H1 (cell line): Measurements from ENCODE around the gene C5orf15. TPM values are rescaled to one million over a fixed set of nuclear protein-coding genes. Genes with fewer than 3 reads are reported as not detected.

Experiments used
- CTCF ChIA-PET: fragments of 300-600 bp; sonication (Branson Sonifier 250); formaldehyde crosslinking; loops from one replicate; lab custom pipeline; 2021; ENCODE audit not compliant: partially characterized antibody; lab: Charles Lee
- POLR2A ChIA-PET: fragments of 300-600 bp; sonication (Branson Sonifier 250); formaldehyde crosslinking; loops from one replicate; lab custom pipeline; 2021; ENCODE audit warnings: inconsistent platforms; ENCODE audit not compliant: partially characterized antibody; lab: Charles Lee
- DNase-seq, 2 experiments: peaks; one replicate each; pipeline versions ENCODE4 v3.0.0 to v3.0.0-alpha.2; 2010 to 2022; ENCODE audit warnings: low spot score in 2 of 2, low read depth in 1 of 2, mixed read lengths in 1 of 2
- FAIRE-seq: peaks from 2 replicates; lab custom pipeline; 2011; peaks lifted over from hg19 to GRCh38; lab: Jason Lieb, UNC
- H2AFZ ChIP-seq: 2 replicates; pipeline ENCODE4 v1.8.1; 2012; ENCODE audit warnings: low read length, inconsistent platforms
- H2AK5ac ChIP-seq: 2 replicates; pipeline ENCODE4 v1.6.1; 2013; ENCODE audit warnings: low read depth, low read length
- H2BK120ac ChIP-seq: replicated peaks from 2 replicates; pipeline ENCODE3; 2013; ENCODE audit warnings: low read depth, low read length, inconsistent platforms
- H2BK12ac ChIP-seq: 2 replicates; pipeline ENCODE4 v1.6.1; 2013; ENCODE audit warnings: low read depth, low read length
- H2BK15ac ChIP-seq: 2 replicates; pipeline ENCODE4 v1.6.1; 2013; ENCODE audit warnings: low read length
- H2BK20ac ChIP-seq: 2 replicates; pipeline ENCODE4 v1.6.1; 2013; ENCODE audit warnings: low read length
- H2BK5ac ChIP-seq: 2 replicates; pipeline ENCODE4 v1.6.1; 2013; ENCODE audit warnings: low read depth, low read length
- H3K14ac ChIP-seq: 2 replicates; pipeline ENCODE4 v1.6.1; 2013; ENCODE audit warnings: inconsistent platforms; ENCODE audit not compliant: insufficient read length
- H3K18ac ChIP-seq: 2 replicates; pipeline ENCODE4 v1.6.1; 2013; ENCODE audit warnings: low read length; ENCODE audit errors: extremely low read depth
- H3K23ac ChIP-seq: 2 replicates; pipeline ENCODE4 v1.6.1; 2013; ENCODE audit warnings: inconsistent platforms; ENCODE audit not compliant: insufficient read length
- H3K23me2 ChIP-seq: 2 replicates; pipeline ENCODE4 v1.6.1; 2013; ENCODE audit warnings: low read depth, low read length
- H3K27ac ChIP-seq: 2 replicates; pipeline ENCODE4 v1.6.1; 2011; ENCODE audit warnings: low read depth, low read length, inconsistent platforms
- H3K27me3 ChIP-seq, 4 experiments: replicated peaks in 1 of 4; 1 replicate in 1 of 4; 2 replicates in 3 of 4; pipeline versions ENCODE4 v1.6.1 to v1.8.1; 2011 to 2013; ENCODE audit warnings: low read length in 3 of 4, mild to moderate bottlenecking in 3 of 4, inconsistent platforms in 2 of 4, mixed read lengths in 2 of 4, moderate library complexity in 1 of 4; ENCODE audit not compliant: control insufficient read depth in 3 of 4, insufficient read depth in 3 of 4; ENCODE audit errors: extremely low read depth in 1 of 4
- H3K36me3 ChIP-seq, 4 experiments: 2 replicates each; pipeline versions ENCODE4 v1.6.1 to v1.8.1; 2011 to 2013; ENCODE audit warnings: mild to moderate bottlenecking in 4 of 4, low read length in 3 of 4, moderate library complexity in 2 of 4, control low read depth in 1 of 4, inconsistent platforms in 1 of 4; ENCODE audit not compliant: insufficient read depth in 4 of 4, control insufficient read depth in 2 of 4
- H3K4ac ChIP-seq: replicated peaks from 2 replicates; pipeline ENCODE3; 2013; ENCODE audit warnings: low read length, low read depth, mixed read lengths, inconsistent platforms; ENCODE audit not compliant: insufficient read length
- H3K4me1 ChIP-seq, 4 experiments: replicated peaks in 1 of 4; 1 replicate in 1 of 4; 2 replicates in 3 of 4; pipeline versions ENCODE4 v1.6.1 to v1.8.1; 2011 to 2013; ENCODE audit warnings: low read length in 3 of 4, inconsistent platforms in 2 of 4, mixed read lengths in 1 of 4; ENCODE audit not compliant: insufficient read depth in 4 of 4, control insufficient read depth in 3 of 4
- H3K4me2 ChIP-seq, 2 experiments: 2 replicates each; pipeline versions ENCODE4 v1.6.1 to v1.8.1; 2011 to 2013; ENCODE audit warnings: low read depth in 2 of 2, low read length in 2 of 2, control low read depth in 1 of 2, inconsistent platforms in 1 of 2, mild to moderate bottlenecking in 1 of 2; ENCODE audit not compliant: insufficient read depth in 1 of 2
- H3K4me3 ChIP-seq, 4 experiments: fragments of 200-600, 300-600 bp in 1 of 4; sonication (generic), shearing (Covaris generic), sonication (Bioruptor Twin) in 1 of 4; 2 replicates each; pipeline versions ENCODE4 v1.5.1 to v1.8.1; 2011 to 2016; ENCODE audit warnings: low read length in 4 of 4, low read depth in 3 of 4, control low read depth in 2 of 4, inconsistent platforms in 2 of 4, mild to moderate bottlenecking in 2 of 4, mixed read lengths in 1 of 4, moderate library complexity in 1 of 4; ENCODE audit not compliant: insufficient read depth in 2 of 4; ENCODE audit errors: extremely low read depth in 1 of 4
- H3K56ac ChIP-seq: replicated peaks from 2 replicates; pipeline ENCODE3; 2013; ENCODE audit warnings: low read depth, mild to moderate bottlenecking, mixed read lengths, low read length, inconsistent platforms; ENCODE audit not compliant: insufficient read length
- H3K79me1 ChIP-seq: 2 replicates; pipeline ENCODE4 v1.6.1; 2013; ENCODE audit warnings: low read depth, low read length, control low read depth
- H3K79me2 ChIP-seq, 2 experiments: 2 replicates each; pipeline versions ENCODE4 v1.6.1 to v1.8.1; 2012 to 2013; ENCODE audit warnings: low read length in 2 of 2, mild to moderate bottlenecking in 2 of 2, inconsistent platforms in 1 of 2; ENCODE audit not compliant: insufficient read depth in 2 of 2, control insufficient read depth in 1 of 2
- H3K9ac ChIP-seq, 4 experiments: replicated peaks in 1 of 4; 1 replicate in 1 of 4; 2 replicates in 3 of 4; pipeline versions ENCODE4 v1.6.1 to v1.8.1; 2011 to 2013; ENCODE audit warnings: low read depth in 3 of 4, low read length in 3 of 4, control low read depth in 2 of 4, mild to moderate bottlenecking in 2 of 4, moderate library complexity in 2 of 4, inconsistent platforms in 1 of 4; ENCODE audit errors: extremely low read depth in 1 of 4
- H3K9me3 ChIP-seq, 2 experiments: 2 replicates each; pipeline versions ENCODE4 v1.6.1 to v1.8.1; 2012 to 2013; ENCODE audit warnings: mild to moderate bottlenecking in 2 of 2, moderate library complexity in 2 of 2, control low read depth in 1 of 2, inconsistent platforms in 1 of 2, low read depth in 1 of 2, low read length in 1 of 2, mixed read lengths in 1 of 2; ENCODE audit not compliant: insufficient read depth in 2 of 2
- H4K20me1 ChIP-seq, 2 experiments: replicated peaks in 1 of 2; 2 replicates each; pipeline versions ENCODE3 to v1.8.1; 2011 to 2013; ENCODE audit warnings: inconsistent platforms in 2 of 2, low read length in 2 of 2, mild to moderate bottlenecking in 1 of 2; ENCODE audit not compliant: insufficient read depth in 2 of 2, control insufficient read depth in 1 of 2
- H4K5ac ChIP-seq: 2 replicates; pipeline ENCODE4 v1.6.1; 2013; ENCODE audit warnings: low read length, low read depth, mixed read lengths, inconsistent platforms; ENCODE audit not compliant: insufficient read length
- H4K8ac ChIP-seq: 2 replicates; pipeline ENCODE4 v1.8.0; 2013; ENCODE audit warnings: mild to moderate bottlenecking, moderate library complexity, low read length, inconsistent platforms; ENCODE audit not compliant: insufficient read depth; ENCODE audit errors: extremely low read depth
- H4K91ac ChIP-seq: replicated peaks from 2 replicates; pipeline ENCODE3; 2013; ENCODE audit warnings: low read length, mixed read lengths, inconsistent platforms; ENCODE audit not compliant: insufficient read length
- ATF3 ChIP-seq: IDR thresholded peaks from 2 replicates; pipeline ENCODE4 v1.6.1; 2011; ENCODE audit warnings: low read depth, mild to moderate bottlenecking, low read length; ENCODE audit not compliant: insufficient read depth
- BACH1 ChIP-seq: IDR thresholded peaks from 2 replicates; pipeline ENCODE4 v1.6.1; 2012; ENCODE audit warnings: low read length, improper control_type of control experiment
- FOSL1 ChIP-seq: IDR thresholded peaks from 2 replicates; pipeline ENCODE4 v1.6.1; 2011; ENCODE audit warnings: mild to moderate bottlenecking, low read depth, low read length, moderate library complexity; ENCODE audit not compliant: insufficient read depth
- GTF2F1 ChIP-seq: IDR thresholded peaks from 2 replicates; pipeline ENCODE4 v1.6.1; 2012; ENCODE audit warnings: low read depth, low read length, improper control_type of control experiment, borderline replicate concordance
- KDM4A ChIP-seq: IDR thresholded peaks from one replicate; pipeline ENCODE4 v1.7.1; 2012; ENCODE audit warnings: low read depth, mild to moderate bottlenecking, moderate library complexity, low read length, inconsistent platforms; ENCODE audit not compliant: severe bottlenecking
- PHF8 ChIP-seq: fragments of 200-600 bp; sonication (generic); conservative IDR thresholded peaks from 2 replicates; pipeline ENCODE4 v1.7.1; 2012; ENCODE audit warnings: low read depth, mild to moderate bottlenecking, inconsistent platforms, low read length, moderate library complexity
- SIRT6 ChIP-seq: IDR thresholded peaks from one replicate; pipeline ENCODE4 v1.7.1; 2012; ENCODE audit warnings: low read length, inconsistent platforms
- SP4 ChIP-seq: IDR thresholded peaks from 2 replicates; pipeline ENCODE4 v1.6.1; 2012; ENCODE audit warnings: low read length, inconsistent platforms
- TBP ChIP-seq: IDR thresholded peaks from 2 replicates; pipeline ENCODE4 v1.6.1; 2011; ENCODE audit warnings: low read depth, low read length, improper control_type of control experiment
- YY1 ChIP-seq: IDR thresholded peaks from 2 replicates; pipeline ENCODE4 v1.6.1; 2011; ENCODE audit warnings: low read depth, mild to moderate bottlenecking, low read length
- ZNF274 ChIP-seq: IDR thresholded peaks from 2 replicates; pipeline ENCODE4 v1.7.0; 2012; ENCODE audit warnings: low read length, borderline replicate concordance; ENCODE audit errors: extremely low read depth
- WGBS, 2 experiments: shearing (Covaris generic) in 1 of 2; methylation state at CpG; one replicate each; pipeline versions ENCODE4 v1.1.6 to v1.1.7; 2013 to 2015; ENCODE audit warnings: low lambda C conversion rate in 2 of 2, mixed read lengths in 2 of 2, inconsistent platforms in 1 of 2, low coverage in 1 of 2, missing lambda C conversion rate in 1 of 2; ENCODE audit not compliant: insufficient replicate concordance in 2 of 2, insufficient coverage in 1 of 2, insufficient read length in 1 of 2; ENCODE audit errors: extremely low coverage in 1 of 2, missing lambda C conversion rate in 1 of 2; 5-methylcytosine and 5-hydroxymethylcytosine counted together
- polyA plus RNA-seq, 7 experiments: library from polyadenylated mRNA; depleted of rRNA in 3 of 7; stranded (reverse) in 5 of 7; unstranded in 2 of 7; fragments of >200 nt in 5 of 7; fragments of 200-250 nt in 2 of 7; gene quantifications; 1 replicate in 5 of 7; 2 replicates in 1 of 7; 4 replicates in 1 of 7; pipeline versions ENCODE4 v1.2.1 to v1.2.3, GENCODE V29; 2011 to 2013; ENCODE audit warnings: missing spikeins in 2 of 7, mixed read lengths in 2 of 7
- total RNA-seq: library from RNA; stranded (reverse); fragmentation: NEBNext Ultra II Directional; extraction: Animal tissue kit (Norgen Biotek cat#: 25700); gene quantifications from 2 replicates; pipeline ENCODE4 v1.2.1, GENCODE V29; 2021

C5orf15 gene
- total and polyA plus RNA-seq, 2 of the 8 experiments (the other 6 are each of a cell fraction or from before 2014, with no cell fraction given), result 31.7 to 39.3 TPM

GRCh38 chr5:133985540-133986180, 17.2 kb upstream of the C5orf15 start:
- no peak overlapping the region for H4K91ac ChIP-seq
- no peak overlapping the region for H3K56ac ChIP-seq
- no peak overlapping the region for H3K9ac ChIP-seq
- H4K5ac ChIP-seq, result no peak overlapping the region
- no peak overlapping the region for H3K4ac ChIP-seq
- DNase-seq, result no peak
- H3K14ac ChIP-seq, result no peak overlapping the region
- WGBS, 2 experiments, result 88% methylated on average over 3 of the region's 3 CpGs; no CpG with 5 or more reads in 1 of the 2 experiments
- H2BK20ac ChIP-seq, result no peak overlapping the region
- no peak overlapping the region for H2BK5ac ChIP-seq
- H3K27me3 ChIP-seq, result no peaks in the 10 kb centered on the region
- H2BK120ac ChIP-seq, result no peak overlapping the region
- no peak overlapping the region for H4K8ac ChIP-seq
- H2AK5ac ChIP-seq, result no peak overlapping the region
- H3K4me1 ChIP-seq, result no peaks in the 10 kb centered on the region
- no peak overlapping the region for H3K27ac ChIP-seq
- H3K79me2 ChIP-seq, result peaks cover 4 to 19% of the 10 kb centered on the region in 2 experiments; a peak in 2 of 4 replicates
- no peak overlapping the region for H3K4me2 ChIP-seq
- H3K79me1 ChIP-seq, result peaks cover 9% of the 10 kb centered on the region
- ChIA-PET CTCF (interaction anchor here (1.2 to 15.5 kb wide), 3 partner anchors 11 to 31 kb away, joined by 3 to 160 read pairs (median 3); no protein-coding TSS in a partner anchor), POLR2A (no interaction called here)
- no peak overlapping the region for H2AFZ ChIP-seq
- H2BK15ac ChIP-seq, result no peak overlapping the region
- TF ChIP-seq SP4, result no peak
- no peak for TF ChIP-seq GTF2F1
- no peak for TF ChIP-seq ATF3
- TF ChIP-seq PHF8, result no peak
- TF ChIP-seq FOSL1, result no peak
- no peak for TF ChIP-seq BACH1
- TF ChIP-seq YY1, result no peak
- TF ChIP-seq KDM4A, result no peak
- TF ChIP-seq ZNF274, result no peak
- no peak for TF ChIP-seq TBP
- no peak for TF ChIP-seq SIRT6
- TF ChIP-seq, all 59 proteins: peak for 0
- H3K9me3 ChIP-seq, result no peaks in the 10 kb centered on the region
- H2BK12ac ChIP-seq, result no peak overlapping the region
- H3K18ac ChIP-seq, result no peak overlapping the region
- no peak for FAIRE-seq
- H4K20me1 ChIP-seq, result peaks cover 6 to 23% of the 10 kb centered on the region in 2 experiments
- H3K23ac ChIP-seq, result no peak overlapping the region
- H3K4me3 ChIP-seq, result no peak overlapping the region
- H3K23me2 ChIP-seq, result no peaks in the 10 kb centered on the region
- peaks cover 21 to 73% (median 51%) of the 10 kb centered on the region in 4 experiments for H3K36me3 ChIP-seq
